Neutrophil (primary cell): Measurements from ENCODE around the gene TBC1D14.

Experiments
- H3K27ac ChIP-seq: fragments of 200-600 bp; sonication (generic); 2 replicates; pipeline ENCODE4 v1.5.1; 2016; ENCODE audit warnings: mild to moderate bottlenecking, moderate library complexity
- H3K27me3 ChIP-seq: fragments of 200-600 bp; sonication (generic); 2 replicates; pipeline ENCODE4 v1.6.0; 2016; ENCODE audit warnings: mild to moderate bottlenecking
- H3K36me3 ChIP-seq: fragments of 200-600 bp; sonication (generic); 2 replicates; pipeline ENCODE4 v1.5.1; 2017
- H3K4me1 ChIP-seq, 2 experiments: fragments of 200-600 bp in 1 of 2; sonication (generic) in 1 of 2; 1 replicate in 1 of 2; 2 replicates in 1 of 2; pipeline versions ENCODE4 v1.5.1 to v1.6.1; 2013 to 2016; ENCODE audit warnings: low read depth in 1 of 2, low read length in 1 of 2, mild to moderate bottlenecking in 1 of 2, moderate library complexity in 1 of 2; ENCODE audit not compliant: control insufficient read depth in 1 of 2, insufficient read depth in 1 of 2
- H3K4me3 ChIP-seq, 2 experiments: fragments of 200-600 bp in 1 of 2; sonication (generic) in 1 of 2; 1 replicate in 1 of 2; 2 replicates in 1 of 2; pipeline ENCODE4 v1.5.1; 2013 to 2016; ENCODE audit warnings: low read depth in 1 of 2, low read length in 1 of 2, mild to moderate bottlenecking in 1 of 2, moderate library complexity in 1 of 2
- H3K9me3 ChIP-seq: fragments of 200-600 bp; sonication (generic); 2 replicates; pipeline ENCODE4 v1.5.1; 2016
- CTCF ChIP-seq: fragments of 200-600 bp; sonication (generic); IDR thresholded peaks from 2 replicates; pipeline ENCODE4 v1.5.1; 2016; ENCODE audit warnings: antibody characterized with exemption

The TBC1D14 gene

DNA sequence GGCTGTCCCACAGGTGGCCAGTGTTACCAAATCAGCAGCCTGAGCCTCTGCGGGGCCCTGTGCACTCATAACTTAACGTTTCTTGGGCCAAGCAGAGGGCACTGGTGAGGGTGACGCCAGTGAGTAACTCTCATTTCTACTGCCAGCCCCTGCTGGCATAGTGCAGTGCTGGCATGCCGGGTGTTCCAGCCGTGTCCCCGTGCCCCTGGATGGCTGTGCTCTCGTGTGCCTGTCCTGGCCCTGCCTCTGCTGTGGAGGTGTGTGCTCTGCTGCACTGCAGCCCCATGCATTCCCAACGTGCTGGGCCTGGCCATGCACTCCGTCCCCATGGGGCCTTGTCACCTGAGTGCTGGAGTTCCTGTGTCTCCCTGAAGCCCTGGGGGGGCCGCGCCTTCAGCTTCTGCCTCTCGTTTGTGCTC, 14.7 kb downstream of the TBC1D14 start:
- no peak for TF ChIP-seq CTCF
- peaks cover 71 to 79% of the 10 kb centered on the region in 2 experiments for H3K4me1 ChIP-seq
- no peaks in the 10 kb centered on the region for H3K9me3 ChIP-seq
- peak overlapping the region; percentile 50 to 55 for H3K4me3 ChIP-seq
- peak overlapping the region; percentile 86 for H3K27ac ChIP-seq
- H3K27me3 ChIP-seq = no peaks in the 10 kb centered on the region
- peaks cover 36% of the 10 kb centered on the region for H3K36me3 ChIP-seq

GRCh38 chr4:6925357-6925836, 15.8 kb downstream of the TBC1D14 start:
- no peaks in the 10 kb centered on the region for H3K27me3 ChIP-seq
- H3K27ac ChIP-seq = peak overlapping the region; percentile 86
- TF ChIP-seq CTCF = no peak
- H3K4me3 ChIP-seq = peak overlapping the region; percentile 50 to 55
- peaks cover 71 to 79% of the 10 kb centered on the region in 2 experiments for H3K4me1 ChIP-seq
- peaks cover 38% of the 10 kb centered on the region for H3K36me3 ChIP-seq
- H3K9me3 ChIP-seq = no peaks in the 10 kb centered on the region

GRCh38 chr4:6926081-6926480, 16.5 kb downstream of the TBC1D14 start:
- Histone ChIP-seq H3K4me1 (peaks cover 71 to 81% of the 10 kb centered on the region in 2 experiments), H3K36me3 (peaks cover 40% of the 10 kb centered on the region), H3K4me3 (peak overlapping the region; percentile 50 to 55), H3K27ac (peak overlapping the region; percentile 86), H3K9me3 (no peaks in the 10 kb centered on the region), H3K27me3 (no peaks in the 10 kb centered on the region)
- TF ChIP-seq CTCF = no peak

- Histone ChIP-seq H3K4me3 (peak overlapping the region; percentile 50 to 55), H3K27me3 (no peaks in the 10 kb centered on the region), H3K4me1 (peaks cover 72 to 82% of the 10 kb centered on the region in 2 experiments), H3K27ac (peak overlapping the region; percentile 86), H3K36me3 (peaks cover 46% of the 10 kb centered on the region), H3K9me3 (no peaks in the 10 kb centered on the region)
- TF ChIP-seq CTCF = no peak
Measured at GRCh38 chr4:6926681-6927478, 17.3 kb downstream of the TBC1D14 start.

- H3K9me3 ChIP-seq = no peaks in the 10 kb centered on the region
- no peak overlapping the region for H3K4me3 ChIP-seq
- no peak for TF ChIP-seq CTCF
- H3K27me3 ChIP-seq = no peaks in the 10 kb centered on the region
- peaks cover 46% of the 10 kb centered on the region for H3K36me3 ChIP-seq
- no peak overlapping the region for H3K27ac ChIP-seq
- peaks cover 77 to 84% of the 10 kb centered on the region in 2 experiments for H3K4me1 ChIP-seq
Measured at GRCh38 chr4:6928081-6928480, 18.5 kb downstream of the TBC1D14 start.
